ENCODE data around the gene CNTNAP2.

- TF ChIP-seq CTCF (IDR thresholded peaks at IDR 0.05) (no peak), POLR2AphosphoS5 (IDR thresholded peaks at IDR 0.05; ENCODE audit: low read depth, low read length) (no peak), REST (IDR thresholded peaks at IDR 0.05; ENCODE audit: insufficient read depth in 1 of 2, low read depth in 2 of 2, low read length in 1 of 2) (no peak), TCF7L2 (IDR thresholded peaks at IDR 0.05; ENCODE audit: low read depth, low read length) (no peak), SIN3A (IDR thresholded peaks at IDR 0.05; ENCODE audit: borderline replicate concordance, insufficient read depth, low read depth, low read length) (no peak)
These were observed 2231.4 kb downstream of the CNTNAP2 start for GRCh38 chr7:148347981-148348380.
